ENCODE measurements around the gene GDPD3.

DNA sequence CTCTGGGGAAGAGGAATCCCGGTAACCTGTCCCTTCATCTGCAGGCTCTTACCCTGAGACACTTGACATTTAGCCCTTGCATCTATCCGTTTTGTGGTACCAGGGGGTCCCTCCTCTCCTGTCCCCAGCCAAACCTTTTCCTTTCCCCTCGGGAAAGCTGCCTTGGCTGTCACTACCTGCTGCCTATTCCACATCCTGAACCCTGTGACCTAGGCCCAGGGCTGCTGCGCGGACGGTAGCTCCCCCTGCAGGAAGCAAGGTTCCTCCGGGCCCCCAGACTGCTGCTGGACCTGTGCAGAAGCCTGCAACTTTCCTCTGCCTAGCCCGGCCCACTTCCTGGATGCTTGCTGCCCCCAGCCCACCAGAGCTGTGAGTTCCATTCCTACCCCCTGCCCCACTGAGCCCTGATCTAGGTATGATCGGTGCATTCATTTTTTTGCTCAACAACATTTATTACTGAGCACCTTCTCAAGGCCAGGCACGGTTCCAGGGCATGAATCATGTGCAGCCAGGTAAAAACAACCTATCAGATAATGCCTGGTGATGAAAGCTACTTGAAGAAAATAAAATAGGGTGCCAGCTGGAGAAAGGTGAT is 58.3 kb downstream of the GDPD3 start:
- TF ChIP-seq CTCF (conservative IDR thresholded peaks at IDR 0.05; ENCODE audit: low read depth in 2 of 2): peak; percentile 68 to 88
- no peak for TF ChIP-seq EZH2 (IDR thresholded peaks at IDR 0.05; ENCODE audit: low read depth, unreplicated experiment)
- TF ChIP-seq, protein P1, sequence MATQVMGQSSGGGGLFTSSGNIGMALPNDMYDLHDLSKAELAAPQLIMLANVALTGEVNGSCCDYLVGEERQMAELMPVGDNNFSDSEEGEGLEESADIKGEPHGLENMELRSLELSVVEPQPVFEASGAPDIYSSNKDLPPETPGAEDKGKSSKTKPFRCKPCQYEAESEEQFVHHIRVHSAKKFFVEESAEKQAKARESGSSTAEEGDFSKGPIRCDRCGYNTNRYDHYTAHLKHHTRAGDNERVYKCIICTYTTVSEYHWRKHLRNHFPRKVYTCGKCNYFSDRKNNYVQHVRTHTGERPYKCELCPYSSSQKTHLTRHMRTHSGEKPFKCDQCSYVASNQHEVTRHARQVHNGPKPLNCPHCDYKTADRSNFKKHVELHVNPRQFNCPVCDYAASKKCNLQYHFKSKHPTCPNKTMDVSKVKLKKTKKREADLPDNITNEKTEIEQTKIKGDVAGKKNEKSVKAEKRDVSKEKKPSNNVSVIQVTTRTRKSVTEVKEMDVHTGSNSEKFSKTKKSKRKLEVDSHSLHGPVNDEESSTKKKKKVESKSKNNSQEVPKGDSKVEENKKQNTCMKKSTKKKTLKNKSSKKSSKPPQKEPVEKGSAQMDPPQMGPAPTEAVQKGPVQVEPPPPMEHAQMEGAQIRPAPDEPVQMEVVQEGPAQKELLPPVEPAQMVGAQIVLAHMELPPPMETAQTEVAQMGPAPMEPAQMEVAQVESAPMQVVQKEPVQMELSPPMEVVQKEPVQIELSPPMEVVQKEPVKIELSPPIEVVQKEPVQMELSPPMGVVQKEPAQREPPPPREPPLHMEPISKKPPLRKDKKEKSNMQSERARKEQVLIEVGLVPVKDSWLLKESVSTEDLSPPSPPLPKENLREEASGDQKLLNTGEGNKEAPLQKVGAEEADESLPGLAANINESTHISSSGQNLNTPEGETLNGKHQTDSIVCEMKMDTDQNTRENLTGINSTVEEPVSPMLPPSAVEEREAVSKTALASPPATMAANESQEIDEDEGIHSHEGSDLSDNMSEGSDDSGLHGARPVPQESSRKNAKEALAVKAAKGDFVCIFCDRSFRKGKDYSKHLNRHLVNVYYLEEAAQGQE (IDR thresholded peaks at IDR 0.05; ENCODE audit: unreplicated experiment): no peak
- TF ChIP-seq POLR2AphosphoS5 (IDR thresholded peaks at IDR 0.05; ENCODE audit: low read depth): no peak
- no peak for TF ChIP-seq STAT1 (IDR thresholded peaks at IDR 0.05; ENCODE audit: unreplicated experiment)
- no peak for TF ChIP-seq JUNB (IDR thresholded peaks at IDR 0.05; ENCODE audit: unreplicated experiment)
- no peak for TF ChIP-seq CREB1 (CRISPR knock-in tag; IDR thresholded peaks at IDR 0.05; ENCODE audit: low read depth)
- TF ChIP-seq EZH2phosphoT487 (IDR thresholded peaks at IDR 0.05; ENCODE audit: unreplicated experiment): no peak
- no peak for TF ChIP-seq ZNF331 (CRISPR knock-in tag; IDR thresholded peaks at IDR 0.05; ENCODE audit: low read depth)
